ENCODE results near the gene PPP2R5B.

GRCh38 chr11:64934682-64935358 is 10.3 kb downstream of the PPP2R5B start:
- TF ChIP-seq CBFB (CRISPR knock-in tag; IDR thresholded peaks at IDR 0.05; ENCODE audit: low read depth) (no peak), CTCF (IDR thresholded peaks at IDR 0.05) (no peak), ZNF232 (CRISPR knock-in tag; IDR thresholded peaks at IDR 0.05) (no peak)
